Vein endothelial cell (primary cell): Measurements from ENCODE around the gene IGSF6. TPM values are rescaled to one million over a fixed set of nuclear protein-coding genes. Genes with fewer than 3 reads are reported as not detected.
A peak's percentile ranks its signal among the peaks of the same experiment; 100 is the strongest.

Experiments
- small RNA-seq: library from RNA; depleted of rRNA; stranded (forward); fragments of <200 nt; gene quantifications from one replicate; pipeline ENCODE3, GENCODE V24; 2012
- total RNA-seq: library from RNA; depleted of rRNA; stranded (reverse); fragments of >200 nt; gene quantifications from 2 replicates; pipeline ENCODE4 v1.2.3, GENCODE V29; 2012

The IGSF6 gene
- not detected in 2 replicates for total RNA-seq

GRCh38 chr16:21652453-21652852, at the start of gene IGSF6:
Gene IGSF6, minus strand, starts transcription at chr16:21652608. Its CDS starts 10 bp downstream, at chr16:21652598.

GRCh38 chr16:21663889-21664647, 11.7 kb upstream of the IGSF6 start, which contains the start of gene OTOA:
Gene OTOA, plus strand, starts transcription at chr16:21663968. Its CDS starts 14,547 bp downstream, at chr16:21678515.

GRCh38 chr16:21599122-21600030, 53.0 kb downstream of the IGSF6 start, which contains the start of gene METTL9:
Gene METTL9, plus strand, starts transcription at chr16:21599577. Its CDS starts 157 bp downstream, at chr16:21599734.

Small RNAs within 50 kb of the gene (small RNA-seq; reads per million reads assigned to genes)
- gene RNU6-1005P (1.8 reads per million, percentile 76 among the genes with 10 or more reads in this experiment), gene RNU6-196P (not detected)

Other genes with a start within 250 kb of the IGSF6 start
- gene METTL9, start 53.0 kb downstream of the IGSF6 start, total RNA-seq: 199 and 211 TPM in 2 replicates
- gene OTOA, start 11.4 kb upstream of the IGSF6 start, total RNA-seq: under 0.01 and 0.29 TPM in 2 replicates
- 34.2 and 72.8 TPM in 2 replicates for gene NPIPB4, start 205.1 kb upstream of the IGSF6 start, total RNA-seq